ENCODE measurements around the gene HPSE2.

HPSE2 gene

GRCh38 chr10:98720551-98720950 is 515.1 kb downstream of the HPSE2 start:
- no peak overlapping the region for H3K27ac ChIP-seq (ENCODE audit: low read depth, low read length)
- no peaks in the 10 kb centered on the region for H4K20me1 ChIP-seq (ENCODE audit: low read depth, low read length)
- no peak overlapping the region for H2AFZ ChIP-seq (ENCODE audit: low read depth, low read length, severe bottlenecking)
- no peaks in the 10 kb centered on the region for H3K36me3 ChIP-seq (ENCODE audit: low read length)
- H3K4me3 ChIP-seq (ENCODE audit: insufficient read depth, low read length, poor library complexity, severe bottlenecking) = no peak overlapping the region
- no peak overlapping the region for H3K9ac ChIP-seq (ENCODE audit: low read length)
- H3F3A ChIP-seq (ENCODE audit: insufficient read depth) = no peaks in the 10 kb centered on the region
- H3K27me3 ChIP-seq (ENCODE audit: low read length) = no peaks in the 10 kb centered on the region
- H3K9me2 ChIP-seq (replicated peaks; ENCODE audit: insufficient read depth, low read length) = no peaks in the 10 kb centered on the region; the same call in 1 of the 2 replicates
- H3K9me3 ChIP-seq (ENCODE audit: insufficient read depth, low read length) = peaks cover 7% of the 10 kb centered on the region; the same call in 1 of the 2 replicates
- no peak for TF ChIP-seq EZH2phosphoT487 (conservative IDR thresholded peaks at IDR 0.05; ENCODE audit: low read length)
- no peak for TF ChIP-seq CTCF (IDR thresholded peaks at IDR 0.05; ENCODE audit: insufficient read depth, low read length, poor library complexity, severe bottlenecking)
- H3K79me2 ChIP-seq (ENCODE audit: insufficient read depth, low read length) = no peaks in the 10 kb centered on the region
- no peak overlapping the region for H3K4me2 ChIP-seq (ENCODE audit: low read depth, low read length, poor library complexity, severe bottlenecking)

- Histone ChIP-seq H3K4me3 (ENCODE audit: insufficient read depth, low read length, poor library complexity, severe bottlenecking) (no peak overlapping the region), H3F3A (ENCODE audit: insufficient read depth) (no peaks in the 10 kb centered on the region), H3K9me2 (replicated peaks; ENCODE audit: insufficient read depth, low read length) (no peaks in the 10 kb centered on the region; the same call in 1 of the 2 replicates), H3K79me2 (ENCODE audit: insufficient read depth, low read length) (no peaks in the 10 kb centered on the region), H3K9ac (ENCODE audit: low read length) (no peak overlapping the region), H3K36me3 (ENCODE audit: low read length) (no peaks in the 10 kb centered on the region), H3K4me2 (ENCODE audit: low read depth, low read length, poor library complexity, severe bottlenecking) (no peak overlapping the region), H3K27ac (ENCODE audit: low read depth, low read length) (no peak overlapping the region), H4K20me1 (ENCODE audit: low read depth, low read length) (no peaks in the 10 kb centered on the region), H2AFZ (ENCODE audit: low read depth, low read length, severe bottlenecking) (no peak overlapping the region), H3K9me3 (ENCODE audit: insufficient read depth, low read length) (peaks cover 6% of the 10 kb centered on the region; the same call in 1 of the 2 replicates), H3K27me3 (ENCODE audit: low read length) (no peaks in the 10 kb centered on the region)
- TF ChIP-seq CTCF (IDR thresholded peaks at IDR 0.05; ENCODE audit: insufficient read depth, low read length, poor library complexity, severe bottlenecking) = no peak
- TF ChIP-seq EZH2phosphoT487 (conservative IDR thresholded peaks at IDR 0.05; ENCODE audit: low read length) = no peak
Measured at GRCh38 chr10:98713586-98713985, 522.1 kb downstream of the HPSE2 start.

- Histone ChIP-seq H3K27me3 (ENCODE audit: low read length) (no peaks in the 10 kb centered on the region), H2AFZ (ENCODE audit: low read depth, low read length, severe bottlenecking) (no peak overlapping the region), H3K9me2 (replicated peaks; ENCODE audit: insufficient read depth, low read length) (no peaks in the 10 kb centered on the region), H3K79me2 (ENCODE audit: insufficient read depth, low read length) (no peaks in the 10 kb centered on the region), H3K4me3 (ENCODE audit: insufficient read depth, low read length, poor library complexity, severe bottlenecking) (no peak overlapping the region), H4K20me1 (ENCODE audit: low read depth, low read length) (no peaks in the 10 kb centered on the region), H3K9me3 (ENCODE audit: insufficient read depth, low read length) (no peaks in the 10 kb centered on the region), H3K4me2 (ENCODE audit: low read depth, low read length, poor library complexity, severe bottlenecking) (no peak overlapping the region), H3F3A (ENCODE audit: insufficient read depth) (no peaks in the 10 kb centered on the region), H3K27ac (ENCODE audit: low read depth, low read length) (no peak overlapping the region), H3K9ac (ENCODE audit: low read length) (no peak overlapping the region), H3K36me3 (ENCODE audit: low read length) (no peaks in the 10 kb centered on the region)
- TF ChIP-seq CTCF (IDR thresholded peaks at IDR 0.05; ENCODE audit: insufficient read depth, low read length, poor library complexity, severe bottlenecking) = no peak
- TF ChIP-seq EZH2phosphoT487 (conservative IDR thresholded peaks at IDR 0.05; ENCODE audit: low read length) = no peak
Measured at GRCh38 chr10:98696516-98696915, 539.1 kb downstream of the HPSE2 start.
